ENCODE measurements around the gene TBC1D9B. TPM values are rescaled to one million over a fixed set of nuclear protein-coding genes. Genes with fewer than 3 reads are reported as not detected.

The TBC1D9B gene
- total and polyA plus RNA-seq, 2 experiments from 2014 or later: 77.0 to 97.3 TPM

GRCh38 chr5:179869101-179869500 lies 38.6 kb downstream of the TBC1D9B start:
- TF ChIP-seq EZH2phosphoT487 (IDR thresholded peaks at IDR 0.05; ENCODE audit: low read depth, severe bottlenecking, unreplicated experiment) (no peak), EZH2 (IDR thresholded peaks at IDR 0.05; ENCODE audit: borderline replicate concordance) (no peak), CTCF (IDR thresholded peaks at IDR 0.05; ENCODE audit: poor library complexity) (no peak)
- H2AFZ ChIP-seq: no peak overlapping the region
- H3K9me2 ChIP-seq (replicated peaks; ENCODE audit: insufficient read depth): no peaks in the 10 kb centered on the region
- H3K79me2 ChIP-seq: no peaks in the 10 kb centered on the region
- H3K4me1 ChIP-seq (ENCODE audit: insufficient read depth): no peaks in the 10 kb centered on the region
- H4K20me1 ChIP-seq (ENCODE audit: insufficient read depth, poor library complexity, severe bottlenecking): no peaks in the 10 kb centered on the region
- no peaks in the 10 kb centered on the region for H3K9me3 ChIP-seq (ENCODE audit: low read depth)
- WGBS (ENCODE audit: low lambda C conversion rate, missing lambda C conversion rate): 89% methylated on average over 5 of the region's 5 CpGs
- no peak overlapping the region for H3K4me3 ChIP-seq
- DNase-seq (ENCODE audit: low spot score): no peak
- no peaks in the 10 kb centered on the region for H3K36me3 ChIP-seq (replicated peaks; ENCODE audit: insufficient read depth, low read depth)
- H3K27ac ChIP-seq: no peak overlapping the region
- H3K4me2 ChIP-seq: no peak overlapping the region
- no peaks in the 10 kb centered on the region for H3K27me3 ChIP-seq

- H3K79me2 ChIP-seq: no peaks in the 10 kb centered on the region
- no peak for DNase-seq (ENCODE audit: low spot score)
- H3K27me3 ChIP-seq: no peaks in the 10 kb centered on the region
- no peaks in the 10 kb centered on the region for H3K36me3 ChIP-seq (replicated peaks; ENCODE audit: insufficient read depth, low read depth)
- 98% methylated on average over 14 of the region's 14 CpGs for WGBS (ENCODE audit: low lambda C conversion rate, missing lambda C conversion rate)
- no peaks in the 10 kb centered on the region for H3K9me3 ChIP-seq (ENCODE audit: low read depth)
- H2AFZ ChIP-seq: no peak overlapping the region
- no peaks in the 10 kb centered on the region for H4K20me1 ChIP-seq (ENCODE audit: insufficient read depth, poor library complexity, severe bottlenecking)
- H3K4me3 ChIP-seq: no peak overlapping the region
- H3K4me1 ChIP-seq (ENCODE audit: insufficient read depth): no peaks in the 10 kb centered on the region
- TF ChIP-seq CTCF (IDR thresholded peaks at IDR 0.05; ENCODE audit: poor library complexity) (no peak), EZH2 (IDR thresholded peaks at IDR 0.05; ENCODE audit: borderline replicate concordance) (no peak), EZH2phosphoT487 (IDR thresholded peaks at IDR 0.05; ENCODE audit: low read depth, severe bottlenecking, unreplicated experiment) (no peak)
- no peaks in the 10 kb centered on the region for H3K9me2 ChIP-seq (replicated peaks; ENCODE audit: insufficient read depth)
- H3K4me2 ChIP-seq: no peak overlapping the region
- H3K27ac ChIP-seq: no peak overlapping the region
Measured at GRCh38 chr5:179868541-179868940, 39.2 kb downstream of the TBC1D9B start.

- Histone ChIP-seq H3K27me3 (no peaks in the 10 kb centered on the region), H4K20me1 (ENCODE audit: insufficient read depth, poor library complexity, severe bottlenecking) (no peaks in the 10 kb centered on the region), H2AFZ (no peak overlapping the region), H3K36me3 (replicated peaks; ENCODE audit: insufficient read depth, low read depth) (no peaks in the 10 kb centered on the region), H3K79me2 (no peaks in the 10 kb centered on the region), H3K4me2 (no peak overlapping the region), H3K4me1 (ENCODE audit: insufficient read depth) (no peaks in the 10 kb centered on the region), H3K9me2 (replicated peaks; ENCODE audit: insufficient read depth) (no peaks in the 10 kb centered on the region), H3K4me3 (no peak overlapping the region), H3K27ac (no peak overlapping the region), H3K9me3 (ENCODE audit: low read depth) (no peaks in the 10 kb centered on the region)
- DNase-seq (ENCODE audit: low spot score): no peak
- 92% methylated on average over 11 of the region's 11 CpGs for WGBS (ENCODE audit: low lambda C conversion rate, missing lambda C conversion rate)
- TF ChIP-seq EZH2phosphoT487 (IDR thresholded peaks at IDR 0.05; ENCODE audit: low read depth, severe bottlenecking, unreplicated experiment) (no peak), CTCF (IDR thresholded peaks at IDR 0.05; ENCODE audit: poor library complexity) (no peak), EZH2 (IDR thresholded peaks at IDR 0.05; ENCODE audit: borderline replicate concordance) (no peak)
Measured at GRCh38 chr5:179867476-179867875, 40.2 kb downstream of the TBC1D9B start.

GRCh38 chr5:179867079-179867465 lies 40.6 kb downstream of the TBC1D9B start:
- 91% methylated on average over 6 of the region's 6 CpGs for WGBS (ENCODE audit: low lambda C conversion rate, missing lambda C conversion rate)
- no peaks in the 10 kb centered on the region for H3K36me3 ChIP-seq (replicated peaks; ENCODE audit: insufficient read depth, low read depth)

More at GRCh38 chr5:179867079-179867465, 40.6 kb downstream of the TBC1D9B start:
- DNase-seq (ENCODE audit: low spot score): no peak
- Histone ChIP-seq H3K27ac (no peak overlapping the region), H3K4me3 (no peak overlapping the region), H3K9me3 (ENCODE audit: low read depth) (no peaks in the 10 kb centered on the region), H3K4me1 (ENCODE audit: insufficient read depth) (no peaks in the 10 kb centered on the region), H3K27me3 (no peaks in the 10 kb centered on the region), H4K20me1 (ENCODE audit: insufficient read depth, poor library complexity, severe bottlenecking) (no peaks in the 10 kb centered on the region), H3K4me2 (no peak overlapping the region), H2AFZ (no peak overlapping the region), H3K9me2 (replicated peaks; ENCODE audit: insufficient read depth) (no peaks in the 10 kb centered on the region), H3K79me2 (no peaks in the 10 kb centered on the region)
- TF ChIP-seq EZH2phosphoT487 (IDR thresholded peaks at IDR 0.05; ENCODE audit: low read depth, severe bottlenecking, unreplicated experiment) (no peak), EZH2 (IDR thresholded peaks at IDR 0.05; ENCODE audit: borderline replicate concordance) (no peak), CTCF (IDR thresholded peaks at IDR 0.05; ENCODE audit: poor library complexity) (no peak)

Measured in hepatocyte (in vitro differentiated cells).